Tibial nerve (tissue), 4 donors: ENCODE results near the gene CPA4. TPM values are rescaled to one million over a fixed set of nuclear protein-coding genes. Genes with fewer than 3 reads are reported as not detected.

Source experiments
- DNase-seq, 2 donors: peaks; one replicate each; pipeline ENCODE4 v3.0.0-alpha.2; 2019; ENCODE audit warnings: low spot score in 2 of 2
- H3K27ac ChIP-seq, 4 donors: fragments of 200-600 bp; sonication (generic) in 3 of 4; one replicate each; pipeline ENCODE4 v1.5.1; 2017 to 2019; ENCODE audit warnings: mild to moderate bottlenecking in 1 of 4
- H3K27me3 ChIP-seq, 2 donors: fragments of 200-600 bp; sonication (generic) in 1 of 2; one replicate each; pipeline versions ENCODE4 v1.5.1 to v1.6.0; 2017 to 2019
- H3K36me3 ChIP-seq, 3 donors: fragments of 200-600 bp; sonication (generic); one replicate each; pipeline ENCODE4 v1.5.1; 2018 to 2019
- H3K4me1 ChIP-seq, 4 donors: fragments of 200-600 bp; sonication (generic) in 3 of 4; one replicate each; pipeline ENCODE4 v1.5.1; 2017 to 2019
- H3K4me3 ChIP-seq, 4 donors: fragments of 200-600 bp; sonication (generic) in 3 of 4; one replicate each; pipeline ENCODE4 v1.5.1; 2017 to 2019; ENCODE audit warnings: mild to moderate bottlenecking in 1 of 4, moderate library complexity in 1 of 4
- H3K9me3 ChIP-seq, 4 donors: fragments of 200-600 bp; sonication (generic) in 3 of 4; one replicate each; pipeline ENCODE4 v1.5.1; 2017 to 2019
- EP300 ChIP-seq, 2 donors: sonication (generic); formaldehyde crosslinking; IDR thresholded peaks; one replicate each; pipeline ENCODE4 v1.6.1; 2017; ENCODE audit warnings: antibody characterized with exemption in 2 of 2, mild to moderate bottlenecking in 1 of 2
- POLR2A ChIP-seq, 2 donors: fragments of 450-650 bp; IDR thresholded peaks; one replicate each; pipeline ENCODE4 v1.6.1; 2017; ENCODE audit warnings: antibody characterized with exemption in 2 of 2, mild to moderate bottlenecking in 2 of 2, moderate library complexity in 2 of 2
- WGBS, 2 donors: methylation state at CpG; one replicate each; pipeline ENCODE4 v1.1.5; 2018; 5-methylcytosine and 5-hydroxymethylcytosine counted together
- total RNA-seq, 4 donors: library from RNA; depleted of rRNA; stranded (reverse); fragments of >200 nt; gene quantifications; one replicate each; pipeline ENCODE4 v1.1.0, GENCODE V29; 2016
- TF ChIP-seq, protein P1 (sequence below), 5 experiments: fragments of 200-600 bp in 3 of 5; fragments of 450-650 bp in 2 of 5; sonication (generic) in 3 of 5; IDR thresholded peaks; one replicate each; pipeline ENCODE4 v1.5.1; 2016 to 2019; ENCODE audit warnings: antibody characterized with exemption in 5 of 5, mild to moderate bottlenecking in 3 of 5, moderate library complexity in 2 of 5

The CPA4 gene
- total RNA-seq, 4 donors from 2014 or later = 5.4 TPM; not detected in 3

- Histone ChIP-seq H3K9me3 (peaks cover 0 to 1% (median 0%) of the 10 kb centered on the region in 4 donors), H3K36me3 (no peaks in the 10 kb centered on the region), H3K27ac (no peak overlapping the region), H3K27me3 (no peaks in the 10 kb centered on the region), H3K4me1 (peaks cover 0 to 31% (median 4%) of the 10 kb centered on the region in 4 donors), H3K4me3 (no peak overlapping the region)
- TF ChIP-seq POLR2A (IDR thresholded peaks at IDR 0.05) = no peak
- TF ChIP-seq, protein P1, sequence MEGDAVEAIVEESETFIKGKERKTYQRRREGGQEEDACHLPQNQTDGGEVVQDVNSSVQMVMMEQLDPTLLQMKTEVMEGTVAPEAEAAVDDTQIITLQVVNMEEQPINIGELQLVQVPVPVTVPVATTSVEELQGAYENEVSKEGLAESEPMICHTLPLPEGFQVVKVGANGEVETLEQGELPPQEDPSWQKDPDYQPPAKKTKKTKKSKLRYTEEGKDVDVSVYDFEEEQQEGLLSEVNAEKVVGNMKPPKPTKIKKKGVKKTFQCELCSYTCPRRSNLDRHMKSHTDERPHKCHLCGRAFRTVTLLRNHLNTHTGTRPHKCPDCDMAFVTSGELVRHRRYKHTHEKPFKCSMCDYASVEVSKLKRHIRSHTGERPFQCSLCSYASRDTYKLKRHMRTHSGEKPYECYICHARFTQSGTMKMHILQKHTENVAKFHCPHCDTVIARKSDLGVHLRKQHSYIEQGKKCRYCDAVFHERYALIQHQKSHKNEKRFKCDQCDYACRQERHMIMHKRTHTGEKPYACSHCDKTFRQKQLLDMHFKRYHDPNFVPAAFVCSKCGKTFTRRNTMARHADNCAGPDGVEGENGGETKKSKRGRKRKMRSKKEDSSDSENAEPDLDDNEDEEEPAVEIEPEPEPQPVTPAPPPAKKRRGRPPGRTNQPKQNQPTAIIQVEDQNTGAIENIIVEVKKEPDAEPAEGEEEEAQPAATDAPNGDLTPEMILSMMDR (IDR thresholded peaks at IDR 0.05) = no peak
- TF ChIP-seq EP300 (IDR thresholded peaks at IDR 0.05) = no peak
- 77 to 79% methylated on average over 15 of the region's 15 CpGs for WGBS, 2 donors
- peak in 1 of 2 donors; percentile 41 for DNase-seq
Measured at GRCh38 chr7:130365511-130366441, 72.8 kb downstream of the CPA4 start.

DNA sequence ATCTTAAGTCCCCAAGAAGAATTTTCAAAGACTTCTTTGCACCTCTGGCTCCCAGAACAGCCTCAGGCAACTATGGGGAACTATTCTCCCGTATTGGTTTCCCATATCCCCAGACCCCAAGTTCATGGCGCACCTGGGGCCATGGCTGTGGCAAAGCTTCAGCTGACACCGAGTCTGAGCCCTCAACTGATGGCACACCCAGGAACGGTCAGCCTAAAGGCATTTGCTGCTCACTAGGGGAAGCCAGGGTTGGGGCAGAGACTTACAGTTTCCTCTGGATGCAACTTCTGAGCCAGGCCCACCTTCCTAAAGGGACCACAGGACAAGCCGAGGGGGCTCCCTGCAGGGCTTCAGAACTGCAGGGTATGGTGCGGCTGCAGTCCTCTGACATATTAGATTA, 73.6 kb downstream of the CPA4 start:
- TF ChIP-seq, protein P1 (IDR thresholded peaks at IDR 0.05) = no peak
- TF ChIP-seq EP300 (IDR thresholded peaks at IDR 0.05) (no peak), POLR2A (IDR thresholded peaks at IDR 0.05) (no peak)

GRCh38 chr7:130367088-130367755, 74.3 kb downstream of the CPA4 start:
- H3K36me3 ChIP-seq = no peaks in the 10 kb centered on the region
- H3K27ac ChIP-seq = no peak overlapping the region
- H3K4me3 ChIP-seq = no peak overlapping the region
- peaks cover 0 to 42% (median 4%) of the 10 kb centered on the region in 4 donors for H3K4me1 ChIP-seq
- no peaks in the 10 kb centered on the region for H3K27me3 ChIP-seq
- TF ChIP-seq, protein P1 (IDR thresholded peaks at IDR 0.05) = no peak
- TF ChIP-seq EP300 (IDR thresholded peaks at IDR 0.05) = no peak
- H3K9me3 ChIP-seq = no peaks in the 10 kb centered on the region
- 92 to 93% methylated on average over 13 of the region's 13 CpGs for WGBS, 2 donors
- no peak for DNase-seq

More for the DNA sequence above, 73.6 kb downstream of the CPA4 start:
- no peak for DNase-seq
- H3K9me3 ChIP-seq = no peaks in the 10 kb centered on the region
- no peaks in the 10 kb centered on the region for H3K27me3 ChIP-seq
- no peak overlapping the region for H3K4me3 ChIP-seq
- 89 to 92% methylated on average over 6 of the region's 6 CpGs for WGBS, 2 donors
- H3K27ac ChIP-seq = no peak overlapping the region
- H3K4me1 ChIP-seq = peaks cover 0 to 38% (median 4%) of the 10 kb centered on the region in 4 donors
- no peaks in the 10 kb centered on the region for H3K36me3 ChIP-seq

GRCh38 chr7:130367836-130368746, 75.1 kb downstream of the CPA4 start:
- DNase-seq = no peak
- Histone ChIP-seq H3K27me3 (no peaks in the 10 kb centered on the region), H3K4me3 (no peak overlapping the region), H3K9me3 (no peaks in the 10 kb centered on the region), H3K36me3 (no peaks in the 10 kb centered on the region), H3K4me1 (peaks cover 0 to 50% (median 12%) of the 10 kb centered on the region in 4 donors), H3K27ac (no peak overlapping the region)
- TF ChIP-seq, protein P1 (IDR thresholded peaks at IDR 0.05) = no peak
- no peak for TF ChIP-seq EP300 (IDR thresholded peaks at IDR 0.05)
- TF ChIP-seq POLR2A (IDR thresholded peaks at IDR 0.05) = no peak
- 89 to 93% methylated on average over 18 to 19 of the region's 19 CpGs for WGBS, 2 donors
